ENCODE data around the gene CST4.
"Not testable (repeated sequence)": the region's sequence is repeated elsewhere in the genome, so short reads cannot be mapped to it uniquely, and the experiment has no call there.

The CST4 gene

GRCh38 chr20:23659989-23660837 is 28.6 kb downstream of the CST4 start:
- DNase-seq (ENCODE audit: low spot score): no peak

- not testable (repeated sequence) for DNase-seq (ENCODE audit: low spot score)
Observed at GRCh38 chr20:23659610-23659988, 29.2 kb downstream of the CST4 start.

- DNase-seq (ENCODE audit: low spot score): no peak
Observed at GRCh38 chr20:23658989-23659609, 29.7 kb downstream of the CST4 start.

GRCh38 chr20:23658336-23658735 is 30.5 kb downstream of the CST4 start:
- no peak for DNase-seq (ENCODE audit: low spot score)

- no peak for DNase-seq (ENCODE audit: low spot score)
Observed at GRCh38 chr20:23657202-23657601, 31.6 kb downstream of the CST4 start.

- DNase-seq (ENCODE audit: low spot score): no peak
Observed at GRCh38 chr20:23656372-23656771, 32.5 kb downstream of the CST4 start.

- DNase-seq (ENCODE audit: low spot score): no peak
Observed at GRCh38 chr20:23655491-23656211, 33.2 kb downstream of the CST4 start.

- no peak for DNase-seq (ENCODE audit: low spot score)
Observed at GRCh38 chr20:23654717-23655116, 34.1 kb downstream of the CST4 start.

- no peak for DNase-seq (ENCODE audit: low spot score)
Observed at GRCh38 chr20:23654000-23654399, 34.8 kb downstream of the CST4 start.

- DNase-seq (ENCODE audit: low spot score): no peak
Observed at GRCh38 chr20:23653400-23653938, 35.4 kb downstream of the CST4 start.

GRCh38 chr20:23652926-23653325 is 35.9 kb downstream of the CST4 start:
- no peak for DNase-seq (ENCODE audit: low spot score)

GRCh38 chr20:23652371-23652770 is 36.5 kb downstream of the CST4 start:
- DNase-seq (ENCODE audit: low spot score): no peak

GRCh38 chr20:23651117-23651516 is 37.7 kb downstream of the CST4 start:
- no peak for DNase-seq (ENCODE audit: low spot score)

- no peak for DNase-seq (ENCODE audit: low spot score)
Observed at GRCh38 chr20:23649830-23650417, 38.9 kb downstream of the CST4 start.

- DNase-seq (ENCODE audit: low spot score): no peak
Observed at GRCh38 chr20:23649242-23649641, 39.6 kb downstream of the CST4 start.

GRCh38 chr20:23647346-23647745 is 41.5 kb downstream of the CST4 start:
- DNase-seq (ENCODE audit: low spot score): no peak

- DNase-seq (ENCODE audit: low spot score): no peak
Observed at GRCh38 chr20:23646106-23646873, 42.5 kb downstream of the CST4 start.

GRCh38 chr20:23645575-23645974 is 43.3 kb downstream of the CST4 start:
- DNase-seq (ENCODE audit: low spot score): no peak

GRCh38 chr20:23644164-23644563 is 44.7 kb downstream of the CST4 start:
- no peak for DNase-seq (ENCODE audit: low spot score)

- no peak for DNase-seq (ENCODE audit: low spot score)
Observed at GRCh38 chr20:23643659-23644058, 45.2 kb downstream of the CST4 start.

- no peak for DNase-seq (ENCODE audit: low spot score)
Observed at GRCh38 chr20:23641936-23642751, 46.7 kb downstream of the CST4 start.

Data from RKO (cell line).